HG03135 (cell line): ENCODE data around the gene UFL1.

Source experiments
- ATAC-seq: cut with Tn5 transposase; IDR thresholded peaks from one replicate; pipeline ENCODE4 v1.9.1; 2021; ENCODE audit warnings: mild to moderate bottlenecking, moderate library complexity; ENCODE audit not compliant: unreplicated experiment

UFL1 gene

DNA sequence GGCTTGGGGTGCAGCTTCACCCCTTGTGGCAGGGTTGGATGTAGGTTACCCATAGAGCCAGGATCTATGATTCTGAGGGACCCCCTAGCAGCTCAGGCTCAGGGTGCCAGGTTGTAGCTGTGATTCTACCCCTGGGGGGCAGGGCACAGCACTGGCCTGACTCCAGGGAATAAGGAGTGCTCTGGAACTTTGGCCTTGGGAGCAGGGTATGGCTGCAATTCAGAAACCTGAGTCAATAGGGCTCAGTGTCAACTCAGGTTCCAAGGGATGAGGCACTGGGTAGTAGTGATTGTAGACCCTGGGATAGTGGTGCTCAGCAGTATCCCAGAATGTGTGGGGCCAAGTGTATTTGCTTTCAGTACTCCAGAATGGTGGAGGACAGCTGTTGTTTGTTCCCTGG, 49.9 kb downstream of the UFL1 start:
- ATAC-seq: no peak

DNA sequence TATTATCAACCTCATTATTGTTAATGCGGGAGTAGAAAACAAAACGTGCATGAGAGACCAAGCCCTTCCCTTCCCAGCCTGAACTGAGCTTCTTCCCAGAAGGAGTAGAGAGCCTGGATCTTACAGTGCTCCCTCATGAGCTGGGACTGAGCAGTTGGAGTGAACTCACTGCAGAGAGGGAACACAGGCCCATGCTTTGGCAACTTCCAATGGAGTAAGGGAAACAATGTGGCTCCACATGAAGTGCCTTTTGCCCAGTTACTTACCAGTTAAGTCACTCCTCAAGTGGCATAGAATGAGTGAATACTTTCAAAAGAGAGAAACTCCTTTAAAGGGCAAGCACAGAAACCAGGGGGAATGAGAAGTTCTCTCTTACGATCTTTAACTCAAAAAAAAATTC, 53.8 kb downstream of the UFL1 start:
- no peak for ATAC-seq

DNA sequence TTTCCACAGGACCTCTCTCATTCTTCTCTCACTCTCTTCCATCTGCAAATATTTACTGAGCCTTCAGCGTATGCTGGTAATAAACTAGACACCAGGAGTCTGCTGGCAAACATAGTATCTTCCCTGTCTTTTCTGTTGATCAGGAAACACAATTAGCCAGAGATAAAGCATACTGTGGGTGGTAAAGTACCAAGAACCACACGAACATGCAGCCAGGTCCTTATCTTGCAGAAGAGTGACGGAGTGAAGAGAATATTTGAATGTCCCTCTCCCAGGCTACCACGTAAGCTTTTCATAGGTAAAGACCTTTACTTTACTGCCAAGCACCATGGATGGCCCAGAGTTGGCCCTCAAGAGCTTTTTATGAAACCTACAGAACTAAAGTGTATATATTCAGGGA, 54.6 kb downstream of the UFL1 start:
- ATAC-seq: no peak

DNA sequence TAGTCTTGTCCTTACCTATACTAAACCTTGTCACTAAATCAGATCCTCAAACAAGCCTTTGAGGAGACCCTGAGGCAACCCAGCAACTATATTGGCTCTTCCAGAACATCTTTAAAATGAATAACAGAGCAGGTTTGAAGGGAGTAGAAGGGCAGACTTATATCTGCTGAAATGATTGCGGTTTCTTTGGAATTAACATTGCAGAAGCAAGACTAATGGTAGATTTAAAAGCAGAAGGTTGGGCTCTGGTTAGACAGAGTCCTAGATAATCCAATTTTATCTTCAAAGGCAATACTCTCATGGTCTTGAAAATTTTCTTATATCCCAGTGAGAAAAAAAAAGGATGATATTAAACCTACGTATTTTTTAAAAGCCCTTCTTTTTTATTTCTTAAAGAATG, 60.4 kb downstream of the UFL1 start:
- ATAC-seq: no peak

DNA sequence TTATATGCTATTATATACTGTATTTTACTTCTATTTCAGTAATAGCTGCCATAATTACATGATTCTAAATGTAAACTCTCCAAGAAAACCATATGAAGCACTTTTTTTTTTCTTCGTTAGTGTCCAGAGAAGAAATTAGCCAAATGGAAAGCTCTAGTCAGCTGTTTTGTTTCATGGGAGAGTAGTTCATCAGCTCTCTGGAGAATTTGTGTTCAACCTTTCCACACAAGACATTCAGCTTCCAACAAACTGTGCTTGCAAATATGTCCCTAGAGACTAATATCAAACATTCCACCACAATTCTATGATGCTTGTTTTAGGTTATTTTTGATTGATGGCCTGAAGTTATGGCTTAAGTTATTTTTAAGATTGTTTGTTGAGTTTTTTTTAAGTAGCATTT, 60.8 kb downstream of the UFL1 start:
- no peak for ATAC-seq

DNA sequence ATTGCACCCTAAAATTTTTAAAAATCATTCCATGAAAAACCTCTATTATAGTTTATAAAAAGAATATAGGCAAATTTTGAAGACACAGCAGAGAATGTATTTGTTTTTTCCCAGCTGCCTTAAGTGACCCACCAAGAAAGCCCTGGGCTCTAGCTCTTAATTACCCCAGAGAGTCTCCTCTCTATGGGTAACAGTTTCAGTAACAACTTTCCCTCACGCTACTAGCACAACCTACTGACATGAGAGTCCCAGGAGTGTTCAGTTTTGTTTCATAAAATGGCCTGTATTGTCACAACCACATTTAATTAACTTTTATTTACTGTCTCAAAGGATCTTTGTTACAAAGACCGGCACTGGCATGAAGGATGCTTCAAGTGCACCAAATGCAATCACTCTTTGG, 82.8 kb downstream of the UFL1 start:
- ATAC-seq: no peak
